Trophoblast cell (in vitro differentiated cells and primary cell): ENCODE results near the gene DCUN1D4.

ENCODE experiments used
- DNase-seq, 2 donors: peaks; one replicate each; pipeline ENCODE4 v3.0.0-alpha.2; 2016
- H2AFZ ChIP-seq: 2 replicates; pipeline ENCODE4 v1.6.1; 2013; ENCODE audit warnings: low read length, moderate library complexity, mild to moderate bottlenecking; ENCODE audit not compliant: insufficient read depth, poor library complexity
- H2AK5ac ChIP-seq: 2 replicates; pipeline ENCODE4 v1.6.1; 2013; ENCODE audit warnings: mild to moderate bottlenecking, low read length
- H2BK120ac ChIP-seq: 2 replicates; pipeline ENCODE4 v1.6.1; 2013; ENCODE audit warnings: low read length, mild to moderate bottlenecking, moderate library complexity; ENCODE audit not compliant: insufficient read depth, poor library complexity
- H2BK12ac ChIP-seq: 2 replicates; pipeline ENCODE4 v1.6.1; 2013; ENCODE audit warnings: mild to moderate bottlenecking, low read length, moderate library complexity
- H2BK5ac ChIP-seq: 2 replicates; pipeline ENCODE4 v1.6.1; 2013; ENCODE audit warnings: low read length, low read depth, moderate library complexity, mild to moderate bottlenecking; ENCODE audit not compliant: poor library complexity
- H3K14ac ChIP-seq: 2 replicates; pipeline ENCODE4 v1.6.1; 2013; ENCODE audit warnings: mild to moderate bottlenecking, low read length
- H3K18ac ChIP-seq: 2 replicates; pipeline ENCODE4 v1.6.1; 2013; ENCODE audit warnings: mild to moderate bottlenecking, low read length
- H3K23ac ChIP-seq: 2 replicates; pipeline ENCODE4 v1.6.1; 2013; ENCODE audit warnings: low read length
- H3K27ac ChIP-seq: 2 replicates; pipeline ENCODE4 v1.5.1; 2013; ENCODE audit warnings: low read depth, mild to moderate bottlenecking, inconsistent platforms, low read length, moderate library complexity
- H3K27me3 ChIP-seq: 2 replicates; pipeline ENCODE4 v1.6.1; 2013; ENCODE audit warnings: inconsistent platforms, mild to moderate bottlenecking, low read length, moderate library complexity; ENCODE audit not compliant: insufficient read depth
- H3K36me3 ChIP-seq, 2 experiments: 1 replicate in 1 of 2; 2 replicates in 1 of 2; pipeline ENCODE4 v1.6.1; 2013; ENCODE audit warnings: low read length in 2 of 2, mild to moderate bottlenecking in 2 of 2, moderate library complexity in 1 of 2; ENCODE audit not compliant: insufficient read depth in 2 of 2, control insufficient read depth in 1 of 2
- H3K4ac ChIP-seq: 2 replicates; pipeline ENCODE4 v1.6.1; 2013; ENCODE audit warnings: low read depth, mild to moderate bottlenecking, low read length, moderate library complexity
- H3K4me1 ChIP-seq, 2 experiments: 1 replicate in 1 of 2; 2 replicates in 1 of 2; pipeline ENCODE4 v1.6.1; 2013; ENCODE audit warnings: low read length in 2 of 2, mild to moderate bottlenecking in 2 of 2, moderate library complexity in 1 of 2; ENCODE audit not compliant: insufficient read depth in 2 of 2, control insufficient read depth in 1 of 2
- H3K4me2 ChIP-seq: 2 replicates; pipeline ENCODE4 v1.6.1; 2013; ENCODE audit warnings: inconsistent platforms, mild to moderate bottlenecking, low read length, moderate library complexity
- H3K4me3 ChIP-seq: 2 replicates; pipeline ENCODE4 v1.5.1; 2013; ENCODE audit warnings: mild to moderate bottlenecking, low read depth, low read length, inconsistent platforms
- H3K79me1 ChIP-seq: one replicate; pipeline ENCODE4 v1.6.1; 2013; ENCODE audit warnings: low read length
- H3K79me2 ChIP-seq: 2 replicates; pipeline ENCODE4 v1.6.1; 2013; ENCODE audit warnings: low read length, mild to moderate bottlenecking; ENCODE audit not compliant: control insufficient read depth, insufficient read depth, poor library complexity
- H3K9ac ChIP-seq: 2 replicates; pipeline ENCODE4 v1.6.1; 2013; ENCODE audit warnings: mild to moderate bottlenecking, low read length
- H3K9me3 ChIP-seq: 2 replicates; pipeline ENCODE4 v1.6.1; 2013; ENCODE audit warnings: low read depth, mild to moderate bottlenecking, control low read depth, inconsistent platforms, low read length; ENCODE audit not compliant: insufficient read depth
- H4K12ac ChIP-seq: 2 replicates; pipeline ENCODE4 v1.6.1; 2013; ENCODE audit warnings: low read depth, mild to moderate bottlenecking, low read length, moderate library complexity
- H4K8ac ChIP-seq: 2 replicates; pipeline ENCODE4 v1.6.1; 2013; ENCODE audit warnings: low read depth, mild to moderate bottlenecking, low read length, moderate library complexity
- H4K91ac ChIP-seq: one replicate; pipeline ENCODE4 v1.6.1; 2013; ENCODE audit warnings: low read depth, mild to moderate bottlenecking, low read length, moderate library complexity
- WGBS: extraction: QIAGEN DNeasy Blood & Tissue Kit; methylation state at CpG from one replicate; pipeline ENCODE4 v1.1.7; 2013; ENCODE audit warnings: missing lambda C conversion rate; ENCODE audit not compliant: insufficient read length, insufficient coverage; ENCODE audit errors: extremely low coverage; 5-methylcytosine and 5-hydroxymethylcytosine counted together

DCUN1D4 gene

GRCh38 chr4:51836549-51836948, 6.4 kb upstream of the DCUN1D4 start:
- no peaks in the 10 kb centered on the region for H3K27me3 ChIP-seq

GRCh38 chr4:51840781-51841180, 2.2 kb upstream of the DCUN1D4 start:
- Histone ChIP-seq H2BK120ac (no peak overlapping the region), H3K4ac (no peak overlapping the region), H4K8ac (no peak overlapping the region), H3K23ac (no peak overlapping the region), H3K9ac (no peak overlapping the region), H3K4me1 (peaks cover 0 to 5% of the 10 kb centered on the region in 2 experiments), H3K4me3 (no peak overlapping the region), H2BK12ac (no peak overlapping the region), H3K27me3 (no peaks in the 10 kb centered on the region), H4K91ac (no peak overlapping the region), H3K27ac (no peak overlapping the region), H3K4me2 (no peak overlapping the region), H3K79me2 (peaks cover 6% of the 10 kb centered on the region), H3K18ac (no peak overlapping the region), H2AFZ (no peak overlapping the region), H3K36me3 (no peaks in the 10 kb centered on the region), H4K12ac (no peak overlapping the region), H3K9me3 (no peaks in the 10 kb centered on the region), H2AK5ac (no peak overlapping the region), H3K14ac (no peak overlapping the region), H2BK5ac (no peak overlapping the region), H3K79me1 (peaks cover 11% of the 10 kb centered on the region)
- no peak for DNase-seq
- WGBS = no CpG with 5 or more reads among the region's 4 CpGs

More at GRCh38 chr4:51836549-51836948, 6.4 kb upstream of the DCUN1D4 start:
- H2AK5ac ChIP-seq = no peak overlapping the region
- H3K18ac ChIP-seq = no peak overlapping the region
- H2AFZ ChIP-seq = no peak overlapping the region
- no peak overlapping the region for H2BK120ac ChIP-seq
- H3K4me3 ChIP-seq = peak overlapping the region; percentile 25
- no peak overlapping the region for H2BK5ac ChIP-seq
- H3K14ac ChIP-seq = no peak overlapping the region
- H4K12ac ChIP-seq = no peak overlapping the region
- H3K36me3 ChIP-seq = no peaks in the 10 kb centered on the region
- H3K23ac ChIP-seq = no peak overlapping the region
- no peaks in the 10 kb centered on the region for H3K9me3 ChIP-seq
- H3K27ac ChIP-seq = no peak overlapping the region
- no peaks in the 10 kb centered on the region for H3K79me1 ChIP-seq
- no peak overlapping the region for H3K4ac ChIP-seq
- H3K4me2 ChIP-seq = no peak overlapping the region
- DNase-seq = no peak
- H2BK12ac ChIP-seq = no peak overlapping the region
- H3K79me2 ChIP-seq = no peaks in the 10 kb centered on the region
- no peak overlapping the region for H3K9ac ChIP-seq
- no peak overlapping the region for H4K8ac ChIP-seq
- H3K4me1 ChIP-seq = no peaks in the 10 kb centered on the region
- H4K91ac ChIP-seq = no peak overlapping the region
- WGBS = no CpG with 5 or more reads among the region's 4 CpGs

- no CpG with 5 or more reads among the region's 20 CpGs for WGBS
- Histone ChIP-seq H3K23ac (no peak overlapping the region), H2BK12ac (no peak overlapping the region), H2BK5ac (no peak overlapping the region), H4K12ac (peak overlapping the region; percentile 59), H3K4me1 (peaks cover 0 to 5% of the 10 kb centered on the region in 2 experiments), H3K79me2 (peaks cover 6% of the 10 kb centered on the region), H3K4me2 (peak overlapping the region; percentile 95), H3K9me3 (no peaks in the 10 kb centered on the region), H3K18ac (peak overlapping the region; percentile 39), H3K27ac (no peak overlapping the region), H3K27me3 (no peaks in the 10 kb centered on the region), H3K9ac (peak overlapping the region; percentile 39), H4K8ac (peak overlapping the region; percentile 72), H3K14ac (no peak overlapping the region), H3K4me3 (peak overlapping the region; percentile 82), H3K79me1 (peaks cover 11% of the 10 kb centered on the region), H4K91ac (no peak overlapping the region), H2AFZ (peak overlapping the region; percentile 96), H2AK5ac (no peak overlapping the region), H3K4ac (no peak overlapping the region), H2BK120ac (no peak overlapping the region), H3K36me3 (no peaks in the 10 kb centered on the region)
- peak in 1 of 2 donors; percentile 7 for DNase-seq
These were observed 793 bp upstream of the DCUN1D4 start for GRCh38 chr4:51842167-51842553.

- Histone ChIP-seq H3K4me2 (peak overlapping the region; percentile 90), H4K8ac (peak overlapping the region; percentile 91), H3K27ac (peak overlapping the region; percentile 94), H3K79me2 (peaks cover 6% of the 10 kb centered on the region), H4K12ac (no peak overlapping the region), H3K18ac (peak overlapping the region; percentile 89), H3K79me1 (peaks cover 11% of the 10 kb centered on the region), H3K9me3 (no peaks in the 10 kb centered on the region), H3K14ac (peak overlapping the region; percentile 52), H2BK12ac (no peak overlapping the region), H3K23ac (no peak overlapping the region), H2AK5ac (no peak overlapping the region), H3K4ac (peak overlapping the region; percentile 59), H4K91ac (peak overlapping the region; percentile 64), H3K27me3 (no peaks in the 10 kb centered on the region), H3K36me3 (no peaks in the 10 kb centered on the region), H2BK120ac (peak overlapping the region; percentile 11), H3K9ac (peak overlapping the region; percentile 38), H3K4me1 (peaks cover 0 to 5% of the 10 kb centered on the region in 2 experiments), H2AFZ (peak overlapping the region; percentile 93), H2BK5ac (peak overlapping the region; percentile 71), H3K4me3 (peak overlapping the region; percentile 79)
- 100% methylated on average over 1 of the region's 64 CpGs for WGBS
- DNase-seq = peak; percentile 18 to 31
These were observed 578 bp downstream of the DCUN1D4 start for GRCh38 chr4:51843309-51844152.
